ENCODE results near the gene MYL7.

Gene MYL7

DNA sequence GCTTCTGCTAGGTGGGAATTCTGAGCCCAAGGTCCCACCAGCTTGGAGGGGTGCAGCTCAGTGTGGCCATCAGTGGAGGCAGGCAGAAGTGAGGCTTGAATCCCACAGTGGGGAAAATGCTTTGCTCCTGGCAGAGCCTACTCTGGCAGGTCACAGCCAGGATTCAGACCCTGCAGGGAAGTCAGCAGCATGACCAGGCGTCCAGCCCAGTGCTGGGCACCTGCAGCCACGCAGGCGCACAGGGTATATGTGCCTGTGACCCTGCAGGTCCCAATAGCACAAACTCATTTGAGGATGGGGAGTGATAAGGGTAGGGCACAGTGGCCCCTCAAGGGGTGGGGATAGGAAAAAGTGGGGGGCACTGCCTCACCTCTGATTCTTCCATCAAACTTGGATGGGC is 45.4 kb downstream of the MYL7 start:
- Histone ChIP-seq H3K27ac (ENCODE audit: low read depth, low read length) (no peak overlapping the region), H3K9me3 (ENCODE audit: control insufficient read depth, insufficient read depth, low read length) (peaks cover 4% of the 10 kb centered on the region; the same call in 1 of the 2 replicates), H3K27me3 (ENCODE audit: control insufficient read depth, low read length) (no peaks in the 10 kb centered on the region), H4K20me1 (ENCODE audit: control insufficient read depth, insufficient read depth, low read depth, low read length) (no peaks in the 10 kb centered on the region), H3F3A (ENCODE audit: control insufficient read depth, insufficient read depth) (peaks cover 7% of the 10 kb centered on the region), H3K79me2 (ENCODE audit: control insufficient read depth, low read length) (no peaks in the 10 kb centered on the region), H3K4me3 (ENCODE audit: low read length) (no peak overlapping the region), H3K4me2 (ENCODE audit: low read length) (0 out of 2 replicates have a peak overlapping the region, but pooled peaks have one; percentile 28), H3K9me2 (replicated peaks; ENCODE audit: control insufficient read depth, low read length) (no peaks in the 10 kb centered on the region), H3K36me3 (ENCODE audit: control insufficient read depth, low read length) (no peaks in the 10 kb centered on the region; the same call in 1 of the 2 replicates), H3K4me1 (ENCODE audit: control insufficient read depth, low read length) (peaks cover 67% of the 10 kb centered on the region)
- TF ChIP-seq EZH2phosphoT487 (IDR thresholded peaks at IDR 0.05; ENCODE audit: borderline replicate concordance, low read length), result no peak
- TF ChIP-seq, protein P1, sequence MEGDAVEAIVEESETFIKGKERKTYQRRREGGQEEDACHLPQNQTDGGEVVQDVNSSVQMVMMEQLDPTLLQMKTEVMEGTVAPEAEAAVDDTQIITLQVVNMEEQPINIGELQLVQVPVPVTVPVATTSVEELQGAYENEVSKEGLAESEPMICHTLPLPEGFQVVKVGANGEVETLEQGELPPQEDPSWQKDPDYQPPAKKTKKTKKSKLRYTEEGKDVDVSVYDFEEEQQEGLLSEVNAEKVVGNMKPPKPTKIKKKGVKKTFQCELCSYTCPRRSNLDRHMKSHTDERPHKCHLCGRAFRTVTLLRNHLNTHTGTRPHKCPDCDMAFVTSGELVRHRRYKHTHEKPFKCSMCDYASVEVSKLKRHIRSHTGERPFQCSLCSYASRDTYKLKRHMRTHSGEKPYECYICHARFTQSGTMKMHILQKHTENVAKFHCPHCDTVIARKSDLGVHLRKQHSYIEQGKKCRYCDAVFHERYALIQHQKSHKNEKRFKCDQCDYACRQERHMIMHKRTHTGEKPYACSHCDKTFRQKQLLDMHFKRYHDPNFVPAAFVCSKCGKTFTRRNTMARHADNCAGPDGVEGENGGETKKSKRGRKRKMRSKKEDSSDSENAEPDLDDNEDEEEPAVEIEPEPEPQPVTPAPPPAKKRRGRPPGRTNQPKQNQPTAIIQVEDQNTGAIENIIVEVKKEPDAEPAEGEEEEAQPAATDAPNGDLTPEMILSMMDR (IDR thresholded peaks at IDR 0.05; ENCODE audit: low read depth, low read length, poor library complexity, severe bottlenecking), result no peak

DNA sequence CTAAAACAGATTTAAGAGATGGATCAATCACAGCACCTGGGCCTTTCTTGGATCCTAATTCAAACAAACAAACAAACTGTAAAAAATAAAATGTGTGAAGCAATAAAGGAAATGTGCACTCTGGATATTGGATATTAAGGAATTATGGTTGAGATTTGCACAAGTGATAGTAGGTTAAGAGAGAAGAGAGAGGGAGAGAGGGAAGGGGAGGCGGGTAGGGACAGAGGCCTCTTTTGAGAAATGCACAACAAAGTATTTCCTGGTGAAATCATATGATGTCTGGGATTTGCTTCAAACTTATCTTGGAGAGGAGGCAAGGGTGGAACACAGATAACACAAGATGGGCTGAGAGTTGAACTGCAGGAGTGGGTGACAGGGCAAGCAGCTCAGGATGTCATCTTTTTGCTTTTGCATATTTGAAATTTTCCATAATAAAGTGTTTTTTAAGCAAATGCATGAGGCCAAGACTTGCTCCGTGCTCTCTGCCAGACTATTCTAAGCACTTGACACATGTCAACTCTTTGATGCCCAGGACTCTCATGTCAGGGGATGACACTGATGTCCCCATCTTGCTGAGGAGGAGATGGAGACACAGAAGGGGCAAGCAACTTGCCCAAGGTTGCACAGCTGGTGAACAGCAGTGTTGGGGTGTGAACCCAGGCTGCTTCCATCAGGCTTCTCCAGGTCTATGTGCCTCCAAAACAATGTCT is 46.1 kb downstream of the MYL7 start:
- no peaks in the 10 kb centered on the region; the same call in 1 of the 2 replicates for H3K36me3 ChIP-seq (ENCODE audit: control insufficient read depth, low read length)
- H3K27ac ChIP-seq (ENCODE audit: low read depth, low read length), result no peak overlapping the region
- peaks cover 7% of the 10 kb centered on the region for H3F3A ChIP-seq (ENCODE audit: control insufficient read depth, insufficient read depth)
- H3K9me3 ChIP-seq (ENCODE audit: control insufficient read depth, insufficient read depth, low read length), result peaks cover 4% of the 10 kb centered on the region; the same call in 1 of the 2 replicates
- peak overlapping the region; percentile 28 for H3K4me2 ChIP-seq (ENCODE audit: low read length)
- H3K27me3 ChIP-seq (ENCODE audit: control insufficient read depth, low read length), result no peaks in the 10 kb centered on the region
- H3K4me1 ChIP-seq (ENCODE audit: control insufficient read depth, low read length), result peaks cover 60% of the 10 kb centered on the region
- no peaks in the 10 kb centered on the region for H4K20me1 ChIP-seq (ENCODE audit: control insufficient read depth, insufficient read depth, low read depth, low read length)
- no peak for TF ChIP-seq EZH2phosphoT487 (IDR thresholded peaks at IDR 0.05; ENCODE audit: borderline replicate concordance, low read length)
- TF ChIP-seq, protein P1 (IDR thresholded peaks at IDR 0.05; ENCODE audit: low read depth, low read length, poor library complexity, severe bottlenecking), result no peak
- H3K9me2 ChIP-seq (replicated peaks; ENCODE audit: control insufficient read depth, low read length), result no peaks in the 10 kb centered on the region
- H3K4me3 ChIP-seq (ENCODE audit: low read length), result no peak overlapping the region
- H3K79me2 ChIP-seq (ENCODE audit: control insufficient read depth, low read length), result no peaks in the 10 kb centered on the region

DNA sequence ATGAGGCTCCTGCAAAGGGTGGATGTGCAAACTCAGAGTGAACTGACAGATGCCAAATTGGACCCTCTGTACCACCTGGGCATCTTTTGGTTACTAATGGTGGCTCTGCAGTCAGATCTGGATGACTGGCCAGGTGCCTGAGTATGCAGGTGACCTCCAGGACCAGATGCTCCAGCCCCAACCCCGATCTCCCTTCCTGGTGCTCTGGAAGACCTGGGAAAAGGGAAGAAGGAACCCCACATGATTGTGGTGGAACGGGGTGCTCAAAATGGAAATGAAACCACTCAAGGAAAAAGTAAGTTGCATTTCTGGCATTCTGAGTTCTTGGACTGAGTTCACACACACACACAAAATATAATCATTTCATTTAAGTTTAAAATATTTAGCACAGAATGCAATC is 46.8 kb downstream of the MYL7 start:
- H3K36me3 ChIP-seq (ENCODE audit: control insufficient read depth, low read length), result no peaks in the 10 kb centered on the region; the same call in 1 of the 2 replicates
- TF ChIP-seq, protein P1 (IDR thresholded peaks at IDR 0.05; ENCODE audit: low read depth, low read length, poor library complexity, severe bottlenecking), result no peak
- TF ChIP-seq EZH2phosphoT487 (IDR thresholded peaks at IDR 0.05; ENCODE audit: borderline replicate concordance, low read length), result no peak

More for the DNA sequence above, 46.8 kb downstream of the MYL7 start:
- Histone ChIP-seq H4K20me1 (ENCODE audit: control insufficient read depth, insufficient read depth, low read depth, low read length) (no peaks in the 10 kb centered on the region), H3K27ac (ENCODE audit: low read depth, low read length) (no peak overlapping the region), H3K9me2 (replicated peaks; ENCODE audit: control insufficient read depth, low read length) (no peaks in the 10 kb centered on the region), H3K4me2 (ENCODE audit: low read length) (no peak overlapping the region), H3F3A (ENCODE audit: control insufficient read depth, insufficient read depth) (peaks cover 7% of the 10 kb centered on the region), H3K4me1 (ENCODE audit: control insufficient read depth, low read length) (peaks cover 53% of the 10 kb centered on the region), H3K79me2 (ENCODE audit: control insufficient read depth, low read length) (no peaks in the 10 kb centered on the region), H3K9me3 (ENCODE audit: control insufficient read depth, insufficient read depth, low read length) (peaks cover 4% of the 10 kb centered on the region; the same call in 1 of the 2 replicates), H3K27me3 (ENCODE audit: control insufficient read depth, low read length) (no peaks in the 10 kb centered on the region), H3K4me3 (ENCODE audit: low read length) (no peak overlapping the region)

All from DOHH2 (cell line).